ENCODE measurements around the gene OR4D1. TPM values are rescaled to one million over a fixed set of nuclear protein-coding genes. Genes with fewer than 3 reads are reported as not detected.
A peak's percentile ranks its signal among the peaks of the same experiment; 100 is the strongest.

OR4D1 gene
- total RNA-seq, 2 experiments from 2014 or later, result 0.49 to 0.70 TPM

GRCh38 chr17:58153671-58154070, 5.5 kb downstream of the OR4D1 start:
- peaks cover 90% of the 10 kb centered on the region for H3K4me1 Mint-ChIP-seq (ENCODE audit: low read depth)
- ATAC-seq (ENCODE audit: poor library complexity) (no peak), DNase-seq (peak in 3 of 14 experiments; percentile 10 to 28 (median 13))
- intact Hi-C loops (cut with DNase I, micrococcal nuclease), result loop anchor here in 1 of 2 experiments (2.0 kb wide), 1 partner anchor 19 kb away; no protein-coding TSS in a partner anchor
- H3K27me3 ChIP-seq (ENCODE audit: control insufficient read depth in 1 of 2, insufficient read depth in 2 of 2, low read length in 2 of 2), result no peaks in the 10 kb centered on the region
- peak overlapping the region; percentile 92 for H3K27ac Mint-ChIP-seq
- ChIA-PET CTCF (interaction anchor here (1.3 kb wide), 1 partner anchor 19 kb away, joined by 3 read pairs; no protein-coding TSS in a partner anchor), POLR2A (interaction anchor here (0.6 to 2.8 kb wide), 10 partner anchors 11 to 304 kb away, joined by 3 to 21 read pairs (median 6); partner anchors contain the start of genes DYNLL2, MRPS23, OR4D2 and SRSF1)
- H3K36me3 ChIP-seq (ENCODE audit: insufficient read depth, low read length), result no peaks in the 10 kb centered on the region
- H3K4me3 ChIP-seq (ENCODE audit: low read length), result no peak overlapping the region
- peaks cover 37% of the 10 kb centered on the region for H3K36me3 Mint-ChIP-seq (ENCODE audit: low read depth)
- TF ChIP-seq CTCF (IDR thresholded peaks at IDR 0.05), result no peak
- peak overlapping the region; percentile 73 for H3K4me3 Mint-ChIP-seq
- H3K27me3 Mint-ChIP-seq, result no peaks in the 10 kb centered on the region
- H3K9me3 Mint-ChIP-seq, result peaks cover 16% of the 10 kb centered on the region
- peak overlapping the region; percentile 64 to 82 for H3K27ac ChIP-seq (ENCODE audit: low read depth in 1 of 2, low read length in 2 of 2)
- H3K4me1 ChIP-seq (ENCODE audit: insufficient read depth, low read length), result peaks cover 70% of the 10 kb centered on the region
- H3K9me3 ChIP-seq (ENCODE audit: control insufficient read depth in 1 of 2, insufficient read depth in 1 of 2, low read length in 2 of 2), result no peaks in the 10 kb centered on the region

- Mint-ChIP-seq H3K27me3 (no peaks in the 10 kb centered on the region), H3K27ac (peak overlapping the region; percentile 92), H3K36me3 (ENCODE audit: low read depth) (peaks cover 18% of the 10 kb centered on the region), H3K4me1 (ENCODE audit: low read depth) (peaks cover 84% of the 10 kb centered on the region), H3K9me3 (peaks cover 14% of the 10 kb centered on the region), H3K4me3 (peak overlapping the region; percentile 91)
- ATAC-seq (ENCODE audit: poor library complexity), result peak; percentile 50
- CTCF ChIA-PET, result no interaction called here
- TF ChIP-seq CTCF (IDR thresholded peaks at IDR 0.05), result no peak
- Histone ChIP-seq H3K27me3 (ENCODE audit: control insufficient read depth in 1 of 2, insufficient read depth in 2 of 2, low read length in 2 of 2) (no peaks in the 10 kb centered on the region), H3K4me1 (ENCODE audit: insufficient read depth, low read length) (peaks cover 55% of the 10 kb centered on the region), H3K4me3 (ENCODE audit: low read length) (peak overlapping the region; percentile 76), H3K9me3 (ENCODE audit: control insufficient read depth in 1 of 2, insufficient read depth in 1 of 2, low read length in 2 of 2) (no peaks in the 10 kb centered on the region), H3K36me3 (ENCODE audit: insufficient read depth, low read length) (no peaks in the 10 kb centered on the region), H3K27ac (ENCODE audit: low read depth in 1 of 2, low read length in 2 of 2) (peak overlapping the region; percentile 75 to 86)
- intact Hi-C loops (cut with DNase I, micrococcal nuclease), result loop anchor here in 1 of 2 experiments (5.0 kb wide), 1 partner anchor 60 kb away; the partner anchor contains the start of gene MKS1
- DNase-seq, result peak; percentile 28 to 82 (median 45)
- POLR2A ChIA-PET, result interaction anchor here (0.6 to 2.2 kb wide), 9 partner anchors 8 to 475 kb away, joined by 3 to 26 read pairs (median 3); partner anchors contain the start of genes DYNLL2, HSF5 and SRSF1
Measured at GRCh38 chr17:58156839-58157803, 8.9 kb downstream of the OR4D1 start.

GRCh38 chr17:58158181-58158580, 10.0 kb downstream of the OR4D1 start:
- peaks cover 45% of the 10 kb centered on the region for H3K4me1 ChIP-seq (ENCODE audit: insufficient read depth, low read length)
- Mint-ChIP-seq H3K27me3 (no peaks in the 10 kb centered on the region), H3K4me3 (no peak overlapping the region), H3K27ac (peak overlapping the region; percentile 92), H3K9me3 (peaks cover 11% of the 10 kb centered on the region), H3K4me1 (ENCODE audit: low read depth) (peaks cover 79% of the 10 kb centered on the region), H3K36me3 (ENCODE audit: low read depth) (peaks cover 15% of the 10 kb centered on the region)
- no peaks in the 10 kb centered on the region for H3K9me3 ChIP-seq (ENCODE audit: control insufficient read depth in 1 of 2, insufficient read depth in 1 of 2, low read length in 2 of 2)
- H3K27me3 ChIP-seq (ENCODE audit: control insufficient read depth in 1 of 2, insufficient read depth in 2 of 2, low read length in 2 of 2), result no peaks in the 10 kb centered on the region
- peak overlapping the region; percentile 76 for H3K4me3 ChIP-seq (ENCODE audit: low read length)
- intact Hi-C loops (cut with DNase I, micrococcal nuclease), result loop anchor here in 1 of 2 experiments (5.0 kb wide), 1 partner anchor 59 kb away; the partner anchor contains the start of gene MKS1
- ATAC-seq (ENCODE audit: poor library complexity) (no peak), DNase-seq (no peak)
- H3K27ac ChIP-seq (ENCODE audit: low read depth in 1 of 2, low read length in 2 of 2), result no peak overlapping the region
- no peak for TF ChIP-seq CTCF (IDR thresholded peaks at IDR 0.05)
- ChIA-PET POLR2A (interaction anchor here (2.2 kb wide), 1 partner anchor 12 kb away, joined by 26 read pairs; no protein-coding TSS in a partner anchor), CTCF (no interaction called here)
- no peaks in the 10 kb centered on the region for H3K36me3 ChIP-seq (ENCODE audit: insufficient read depth, low read length)

All from CD4-positive, alpha-beta T cell (primary cell).